GM12878 (cell line): Measurements from ENCODE around the gene ENOX1. TPM values are rescaled to one million over a fixed set of nuclear protein-coding genes. Genes with fewer than 3 reads are reported as not detected.

Source experiments
- ATAC-seq: fragments of 200-7000 bp; cut with Tn5 transposase; 3 replicates; pipeline ENCODE4 v1.9.1; 2020; ENCODE audit warnings: mild to moderate bottlenecking, moderate library complexity
- BruUV-seq: library from RNA; stranded (reverse); fragments of 400-500 nt; replicated peaks from 2 replicates; lab custom pipeline; 2021; lab: Mats Ljungman, UMichigan
- CTCF ChIA-PET: fragments of 300-600 bp; sonication (Branson Sonifier 250); formaldehyde crosslinking; extraction: SDS; loops from one replicate; lab custom pipeline; 2021; ENCODE audit warnings: inconsistent platforms; lab: Yijun Ruan, JAX
- POLR2A ChIA-PET: fragments of 350-600 bp; formaldehyde crosslinking; extraction: SDS; loops from one replicate; lab custom pipeline; 2021; ENCODE audit warnings: inconsistent platforms; lab: Charles Lee
- RAD21 ChIA-PET: fragments of 300-600 bp; sonication (Branson Sonifier 250); formaldehyde crosslinking; loops from one replicate; lab custom pipeline; 2023; ENCODE audit warnings: antibody characterized with exemption; ENCODE audit not compliant: unreplicated experiment; lab: Charles Lee
- SMC1A ChIA-PET: fragments of 300-600 bp; sonication (Branson Sonifier 250); formaldehyde crosslinking; loops from one replicate; lab custom pipeline; 2023; ENCODE audit not compliant: unreplicated experiment, uncharacterized antibody; lab: Charles Lee
- DNase-seq: peaks from one replicate; pipeline ENCODE4 v3.0.0-alpha.2; 2011; ENCODE audit warnings: low read depth, low spot score
- FAIRE-seq: peaks from 3 replicates; lab custom pipeline; 2011; peaks lifted over from hg19 to GRCh38; lab: Jason Lieb, UNC
- H2AFZ ChIP-seq: 2 replicates; pipeline ENCODE4 v1.6.0; 2011; ENCODE audit warnings: low read depth, low read length, control low read depth; ENCODE audit not compliant: control insufficient read depth
- H3K27ac ChIP-seq: 2 replicates; pipeline ENCODE4 v1.5.1; 2011; ENCODE audit warnings: control low read depth; ENCODE audit not compliant: control insufficient read depth, insufficient read depth
- H3K27me3 ChIP-seq, 2 experiments: replicated peaks in 1 of 2; 2 replicates each; pipeline versions ENCODE4 v1.6.0 to v1.6.1; 2011; ENCODE audit warnings: low read length in 1 of 2; ENCODE audit not compliant: control insufficient read depth in 2 of 2, insufficient read depth in 2 of 2
- H3K36me3 ChIP-seq, 2 experiments: 2 replicates each; pipeline ENCODE4 v1.5.1; 2011; ENCODE audit warnings: low read length in 1 of 2; ENCODE audit not compliant: control insufficient read depth in 2 of 2, insufficient read depth in 2 of 2
- H3K4me1 ChIP-seq: 2 replicates; pipeline ENCODE4 v1.6.1; 2011; ENCODE audit warnings: mild to moderate bottlenecking, low read length, moderate library complexity, mixed read lengths; ENCODE audit not compliant: control insufficient read depth, insufficient read depth
- H3K4me2 ChIP-seq: 2 replicates; pipeline ENCODE4 v1.6.0; 2011; ENCODE audit warnings: control low read depth; ENCODE audit not compliant: control insufficient read depth, insufficient read depth
- H3K4me3 ChIP-seq: fragments of 200-600 bp; sonication (generic); 2 replicates; pipeline ENCODE4 v1.5.1; 2016
- H3K79me2 ChIP-seq: 2 replicates; pipeline ENCODE4 v1.6.0; 2011; ENCODE audit warnings: low read length; ENCODE audit not compliant: control insufficient read depth, insufficient read depth
- H3K9ac ChIP-seq: 2 replicates; pipeline ENCODE4 v1.8.0; 2011; ENCODE audit warnings: low read length, control low read depth, mixed read lengths; ENCODE audit not compliant: control insufficient read depth, insufficient read depth
- H3K9me3 ChIP-seq: replicated peaks from 3 replicates; pipeline ENCODE4 v1.5.1; 2011; ENCODE audit warnings: mild to moderate bottlenecking, low read length; ENCODE audit not compliant: control insufficient read depth, insufficient read depth
- H4K20me1 ChIP-seq: 2 replicates; pipeline ENCODE4 v1.6.0; 2011; ENCODE audit not compliant: control insufficient read depth, insufficient read depth
- CEBPB ChIP-seq, 2 experiments: fragments of 150-350 bp in 1 of 2; IDR thresholded peaks; 2 replicates each; pipeline ENCODE4 v1.6.1; 2012 to 2014; ENCODE audit warnings: low read depth in 2 of 2, low read length in 2 of 2, borderline replicate concordance in 1 of 2, inconsistent platforms in 1 of 2
- ESRRA ChIP-seq: IDR thresholded peaks from 2 replicates; pipeline ENCODE4 v1.6.1; 2012; ENCODE audit warnings: mild to moderate bottlenecking, low read length, improper control_type of control experiment
- FOS ChIP-seq: IDR thresholded peaks from 3 replicates; pipeline ENCODE4 v1.6.1; 2011; ENCODE audit warnings: borderline replicate concordance; ENCODE audit not compliant: insufficient read length; ENCODE audit errors: extremely low read depth
- GATAD2B ChIP-seq: fragments of 450-650 bp; conservative IDR thresholded peaks from 2 replicates; pipeline ENCODE4 v1.6.1; 2017; ENCODE audit warnings: low read depth, mild to moderate bottlenecking, moderate library complexity
- HDAC2 ChIP-seq: fragments of 200-600 bp; sonication (generic); IDR thresholded peaks from 2 replicates; pipeline ENCODE4 v1.6.1; 2017
- JUNB ChIP-seq: IDR thresholded peaks from 2 replicates; pipeline ENCODE4 v1.6.1; 2016; ENCODE audit warnings: antibody characterized with exemption, mild to moderate bottlenecking
- MEF2B ChIP-seq: fragments of 450-650 bp; IDR thresholded peaks from 2 replicates; pipeline ENCODE4 v1.6.1; 2018; ENCODE audit warnings: mild to moderate bottlenecking, moderate library complexity; ENCODE audit not compliant: partially characterized antibody, poor library complexity, severe bottlenecking
- NFYA ChIP-seq: IDR thresholded peaks from 2 replicates; pipeline ENCODE4 v1.6.1; 2011; ENCODE audit warnings: low read depth, mild to moderate bottlenecking, low read length, improper control_type of control experiment, borderline replicate concordance
- PAX8 ChIP-seq: fragments of 450-650 bp; IDR thresholded peaks from 2 replicates; pipeline ENCODE4 v1.6.1; 2017; ENCODE audit warnings: mild to moderate bottlenecking, moderate library complexity
- POU2F2 ChIP-seq: IDR thresholded peaks from 3 replicates; pipeline ENCODE4 v1.6.1; 2011; ENCODE audit warnings: low read depth, mild to moderate bottlenecking, low read length, borderline replicate concordance
- SIX5 ChIP-seq: IDR thresholded peaks from 2 replicates; pipeline ENCODE4 v1.6.1; 2011; ENCODE audit warnings: mild to moderate bottlenecking, low read depth, low read length, moderate library complexity; ENCODE audit not compliant: severe bottlenecking
- TAF1 ChIP-seq: IDR thresholded peaks from 2 replicates; pipeline ENCODE4 v1.6.1; 2011; ENCODE audit warnings: mild to moderate bottlenecking, low read depth, low read length, borderline replicate concordance
- ZSCAN29 ChIP-seq: fragments of 450-650 bp; IDR thresholded peaks from 2 replicates; pipeline ENCODE4 v1.6.1; 2017; ENCODE audit warnings: mild to moderate bottlenecking, moderate library complexity
- WGBS: methylation state at CpG from one replicate; pipeline ENCODE4 v1.1.6; 2016; ENCODE audit warnings: low lambda C conversion rate; ENCODE audit not compliant: insufficient replicate concordance, insufficient coverage; ENCODE audit errors: missing lambda C conversion rate; 5-methylcytosine and 5-hydroxymethylcytosine counted together
- in situ Hi-C: fragments of 300-500 bp; cut with MboI; formaldehyde crosslinking; loops from 9 replicates; pipeline ENCODE4 v1.14.3; 2018; ENCODE audit warnings: mixed read lengths
- intact Hi-C: fragments of 100-400 bp; cut with micrococcal nuclease; formaldehyde crosslinking; loops from one replicate; pipeline ENCODE4 v1.14.2; 2022; ENCODE audit not compliant: unreplicated experiment
- polyA plus RNA-seq, 11 experiments: library from polyadenylated mRNA; depleted of rRNA in 4 of 11; unstranded in 6 of 11; stranded (reverse) in 5 of 11; fragments of >200 nt; fragmentation: Nextera tagmentation in 4 of 11; fragmentation: Illumina TruSeq in 1 of 11; extraction: Ambion mirVana in 4 of 11; extraction: Trizol in 1 of 11; gene quantifications; 1 replicate in 1 of 11; 2 replicates in 10 of 11; pipeline versions ENCODE4 v1.2.1 to v1.2.3, GENCODE V29; 2011 to 2016; ENCODE audit warnings: inconsistent platforms in 2 of 11, missing spikeins in 2 of 11, low read depth in 1 of 11
- total RNA-seq, 4 experiments: library from RNA; depleted of rRNA in 3 of 4; stranded (reverse); fragments of >200 nt in 3 of 4; fragmentation: Illumina TruSeq in 1 of 4; extraction: Trizol in 1 of 4; gene quantifications; 2 replicates each; pipeline versions ENCODE4 v1.2.1 to v1.2.3, GENCODE V29; 2013 to 2021
- TF ChIP-seq, protein P1 (sequence below): IDR thresholded peaks from 2 replicates; pipeline ENCODE4 v1.6.1; 2011; ENCODE audit warnings: borderline replicate concordance, low read depth, mild to moderate bottlenecking, moderate library complexity, low read length; ENCODE audit not compliant: insufficient read depth, poor library complexity, severe bottlenecking
- TF ChIP-seq, protein P2 (sequence below): fragments of 450-650 bp; IDR thresholded peaks from 2 replicates; pipeline ENCODE4 v1.6.1; 2017; ENCODE audit warnings: borderline replicate concordance
- TF ChIP-seq, protein P3 (sequence below): fragments of 450-650 bp; IDR thresholded peaks from 2 replicates; pipeline ENCODE4 v1.6.1; 2017; ENCODE audit warnings: mild to moderate bottlenecking, moderate library complexity
- TF ChIP-seq, protein P4 (sequence below): fragments of 450-650 bp; conservative IDR thresholded peaks from 2 replicates; pipeline ENCODE4 v1.6.1; 2017; ENCODE audit warnings: mild to moderate bottlenecking, moderate library complexity

The ENOX1 gene
- total and polyA plus RNA-seq, 10 of the 15 experiments (the other 5 are each of a cell fraction or from before 2014, with no cell fraction given): 0.11 to 0.26 (median 0.15) TPM

DNA sequence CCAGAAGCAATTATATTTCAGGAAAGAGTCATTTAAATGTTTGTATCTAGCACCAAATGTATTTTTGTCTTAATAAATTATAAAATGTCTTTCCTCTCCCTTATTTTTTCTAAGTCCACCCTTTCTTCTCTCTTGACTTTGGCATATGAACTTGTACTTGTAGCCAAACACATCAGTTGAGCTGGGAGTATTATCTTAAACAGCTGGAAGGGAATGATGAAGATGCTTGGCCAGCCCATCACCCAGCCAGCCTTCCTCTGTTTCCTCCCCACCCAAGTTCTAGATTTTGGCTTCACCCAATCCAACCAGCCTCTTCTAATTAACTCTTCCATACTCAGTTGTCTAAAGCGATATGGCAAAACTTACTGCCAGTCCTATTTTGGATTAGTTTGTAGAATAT, 272.5 kb downstream of the ENOX1 start:
- TF ChIP-seq, protein P1, sequence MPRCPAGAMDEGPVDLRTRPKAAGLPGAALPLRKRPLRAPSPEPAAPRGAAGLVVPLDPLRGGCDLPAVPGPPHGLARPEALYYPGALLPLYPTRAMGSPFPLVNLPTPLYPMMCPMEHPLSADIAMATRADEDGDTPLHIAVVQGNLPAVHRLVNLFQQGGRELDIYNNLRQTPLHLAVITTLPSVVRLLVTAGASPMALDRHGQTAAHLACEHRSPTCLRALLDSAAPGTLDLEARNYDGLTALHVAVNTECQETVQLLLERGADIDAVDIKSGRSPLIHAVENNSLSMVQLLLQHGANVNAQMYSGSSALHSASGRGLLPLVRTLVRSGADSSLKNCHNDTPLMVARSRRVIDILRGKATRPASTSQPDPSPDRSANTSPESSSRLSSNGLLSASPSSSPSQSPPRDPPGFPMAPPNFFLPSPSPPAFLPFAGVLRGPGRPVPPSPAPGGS: no peak
- TF ChIP-seq HDAC2: no peak
- no peak for TF ChIP-seq MEF2B
- no peak for TF ChIP-seq CEBPB (IDR thresholded peaks at IDR 0.05; ENCODE audit: borderline replicate concordance in 1 of 2, low read depth in 2 of 2, low read length in 2 of 2)
- no peak for TF ChIP-seq ZSCAN29
- no peak for TF ChIP-seq SIX5
- no peak for TF ChIP-seq ESRRA
- no peak for TF ChIP-seq POU2F2
- TF ChIP-seq GATAD2B: no peak
- TF ChIP-seq, protein P2, sequence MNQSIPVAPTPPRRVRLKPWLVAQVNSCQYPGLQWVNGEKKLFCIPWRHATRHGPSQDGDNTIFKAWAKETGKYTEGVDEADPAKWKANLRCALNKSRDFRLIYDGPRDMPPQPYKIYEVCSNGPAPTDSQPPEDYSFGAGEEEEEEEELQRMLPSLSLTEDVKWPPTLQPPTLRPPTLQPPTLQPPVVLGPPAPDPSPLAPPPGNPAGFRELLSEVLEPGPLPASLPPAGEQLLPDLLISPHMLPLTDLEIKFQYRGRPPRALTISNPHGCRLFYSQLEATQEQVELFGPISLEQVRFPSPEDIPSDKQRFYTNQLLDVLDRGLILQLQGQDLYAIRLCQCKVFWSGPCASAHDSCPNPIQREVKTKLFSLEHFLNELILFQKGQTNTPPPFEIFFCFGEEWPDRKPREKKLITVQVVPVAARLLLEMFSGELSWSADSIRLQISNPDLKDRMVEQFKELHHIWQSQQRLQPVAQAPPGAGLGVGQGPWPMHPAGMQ: no peak
- no peak for TF ChIP-seq JUNB
- TF ChIP-seq TAF1: no peak
- no peak for TF ChIP-seq FOS
- TF ChIP-seq, protein P3, sequence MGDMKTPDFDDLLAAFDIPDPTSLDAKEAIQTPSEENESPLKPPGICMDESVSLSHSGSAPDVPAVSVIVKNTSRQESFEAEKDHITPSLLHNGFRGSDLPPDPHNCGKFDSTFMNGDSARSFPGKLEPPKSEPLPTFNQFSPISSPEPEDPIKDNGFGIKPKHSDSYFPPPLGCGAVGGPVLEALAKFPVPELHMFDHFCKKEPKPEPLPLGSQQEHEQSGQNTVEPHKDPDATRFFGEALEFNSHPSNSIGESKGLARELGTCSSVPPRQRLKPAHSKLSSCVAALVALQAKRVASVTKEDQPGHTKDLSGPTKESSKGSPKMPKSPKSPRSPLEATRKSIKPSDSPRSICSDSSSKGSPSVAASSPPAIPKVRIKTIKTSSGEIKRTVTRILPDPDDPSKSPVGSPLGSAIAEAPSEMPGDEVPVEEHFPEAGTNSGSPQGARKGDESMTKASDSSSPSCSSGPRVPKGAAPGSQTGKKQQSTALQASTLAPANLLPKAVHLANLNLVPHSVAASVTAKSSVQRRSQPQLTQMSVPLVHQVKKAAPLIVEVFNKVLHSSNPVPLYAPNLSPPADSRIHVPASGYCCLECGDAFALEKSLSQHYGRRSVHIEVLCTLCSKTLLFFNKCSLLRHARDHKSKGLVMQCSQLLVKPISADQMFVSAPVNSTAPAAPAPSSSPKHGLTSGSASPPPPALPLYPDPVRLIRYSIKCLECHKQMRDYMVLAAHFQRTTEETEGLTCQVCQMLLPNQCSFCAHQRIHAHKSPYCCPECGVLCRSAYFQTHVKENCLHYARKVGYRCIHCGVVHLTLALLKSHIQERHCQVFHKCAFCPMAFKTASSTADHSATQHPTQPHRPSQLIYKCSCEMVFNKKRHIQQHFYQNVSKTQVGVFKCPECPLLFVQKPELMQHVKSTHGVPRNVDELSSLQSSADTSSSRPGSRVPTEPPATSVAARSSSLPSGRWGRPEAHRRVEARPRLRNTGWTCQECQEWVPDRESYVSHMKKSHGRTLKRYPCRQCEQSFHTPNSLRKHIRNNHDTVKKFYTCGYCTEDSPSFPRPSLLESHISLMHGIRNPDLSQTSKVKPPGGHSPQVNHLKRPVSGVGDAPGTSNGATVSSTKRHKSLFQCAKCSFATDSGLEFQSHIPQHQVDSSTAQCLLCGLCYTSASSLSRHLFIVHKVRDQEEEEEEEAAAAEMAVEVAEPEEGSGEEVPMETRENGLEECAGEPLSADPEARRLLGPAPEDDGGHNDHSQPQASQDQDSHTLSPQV: no peak
- TF ChIP-seq PAX8: no peak
- TF ChIP-seq, protein P4, sequence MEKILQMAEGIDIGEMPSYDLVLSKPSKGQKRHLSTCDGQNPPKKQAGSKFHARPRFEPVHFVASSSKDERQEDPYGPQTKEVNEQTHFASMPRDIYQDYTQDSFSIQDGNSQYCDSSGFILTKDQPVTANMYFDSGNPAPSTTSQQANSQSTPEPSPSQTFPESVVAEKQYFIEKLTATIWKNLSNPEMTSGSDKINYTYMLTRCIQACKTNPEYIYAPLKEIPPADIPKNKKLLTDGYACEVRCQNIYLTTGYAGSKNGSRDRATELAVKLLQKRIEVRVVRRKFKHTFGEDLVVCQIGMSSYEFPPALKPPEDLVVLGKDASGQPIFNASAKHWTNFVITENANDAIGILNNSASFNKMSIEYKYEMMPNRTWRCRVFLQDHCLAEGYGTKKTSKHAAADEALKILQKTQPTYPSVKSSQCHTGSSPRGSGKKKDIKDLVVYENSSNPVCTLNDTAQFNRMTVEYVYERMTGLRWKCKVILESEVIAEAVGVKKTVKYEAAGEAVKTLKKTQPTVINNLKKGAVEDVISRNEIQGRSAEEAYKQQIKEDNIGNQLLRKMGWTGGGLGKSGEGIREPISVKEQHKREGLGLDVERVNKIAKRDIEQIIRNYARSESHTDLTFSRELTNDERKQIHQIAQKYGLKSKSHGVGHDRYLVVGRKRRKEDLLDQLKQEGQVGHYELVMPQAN: no peak
- TF ChIP-seq NFYA: no peak
- intact Hi-C loops (no loop called here), in situ Hi-C loops (no loop called here)
- no peak overlapping the region for H3K9ac ChIP-seq
- CTCF ChIA-PET: no interaction called here
- H4K20me1 ChIP-seq: no peaks in the 10 kb centered on the region
- DNase-seq (no peak), FAIRE-seq (no peak), ATAC-seq (no peak)
- no peaks in the 10 kb centered on the region for H3K9me3 ChIP-seq
- no peak overlapping the region for H3K4me3 ChIP-seq
- WGBS: 74% methylated on average over 1 of the region's 1 CpG
- SMC1A ChIA-PET: no interaction called here
- H3K27ac ChIP-seq: no peak overlapping the region
- no peak overlapping the region for H3K4me2 ChIP-seq
- H3K4me1 ChIP-seq: no peaks in the 10 kb centered on the region
- no peak overlapping the region for H2AFZ ChIP-seq
- BruUV-seq: no TSS peak
- POLR2A ChIA-PET: no interaction called here
- RAD21 ChIA-PET: no interaction called here
- H3K79me2 ChIP-seq: no peaks in the 10 kb centered on the region
- no peaks in the 10 kb centered on the region; a peak in 2 of 4 replicates for H3K27me3 ChIP-seq
- no peaks in the 10 kb centered on the region for H3K36me3 ChIP-seq
